Activated CD8-positive, alpha-beta memory T cell treated with anti-CD3 and anti-CD28 coated beads, Interleukin-2, amount 50 U/mL, for 1 hour (primary cell): ENCODE results near the gene PAFAH1B2.
"Not testable (repeated sequence)": the region's sequence is repeated elsewhere in the genome, so short reads cannot be mapped to it uniquely, and the experiment has no call there.

ENCODE experiments used
- DNase-seq: peaks from one replicate; pipeline ENCODE4 v3.0.0-alpha.2; 2020; ENCODE audit errors: extremely low read depth

PAFAH1B2 gene

GRCh38 chr11:117127171-117127901, 16.8 kb upstream of the PAFAH1B2 start:
- no peak for DNase-seq

GRCh38 chr11:117128289-117128688, 15.8 kb upstream of the PAFAH1B2 start:
- no peak for DNase-seq

- DNase-seq = not testable (repeated sequence)
These were observed 13.7 kb upstream of the PAFAH1B2 start for GRCh38 chr11:117130396-117130795.

GRCh38 chr11:117130879-117131278, 13.2 kb upstream of the PAFAH1B2 start:
- no peak for DNase-seq

GRCh38 chr11:117134431-117134830, 9.7 kb upstream of the PAFAH1B2 start:
- no peak for DNase-seq

- DNase-seq = not testable (repeated sequence)
These were observed 9.1 kb upstream of the PAFAH1B2 start for GRCh38 chr11:117134979-117135378.

GRCh38 chr11:117137223-117138086, 6.6 kb upstream of the PAFAH1B2 start:
- DNase-seq = not testable (repeated sequence)

GRCh38 chr11:117143390-117143789, 697 bp upstream of the PAFAH1B2 start:
- DNase-seq = no peak

- DNase-seq = no peak
These were observed 648 bp downstream of the PAFAH1B2 start for GRCh38 chr11:117144477-117145392.

GRCh38 chr11:117145393-117145761, 1.3 kb downstream of the PAFAH1B2 start:
- DNase-seq = no peak

GRCh38 chr11:117146521-117146920, 2.4 kb downstream of the PAFAH1B2 start:
- DNase-seq = no peak

- no peak for DNase-seq
These were observed 8.0 kb downstream of the PAFAH1B2 start for GRCh38 chr11:117152066-117152465.

- DNase-seq = no peak
These were observed 10.4 kb downstream of the PAFAH1B2 start for GRCh38 chr11:117154468-117154867.

- DNase-seq = no peak
These were observed 13.4 kb downstream of the PAFAH1B2 start for GRCh38 chr11:117157507-117157906.

GRCh38 chr11:117159892-117160291, 15.8 kb downstream of the PAFAH1B2 start:
- no peak for DNase-seq

- DNase-seq = no peak
These were observed 16.7 kb downstream of the PAFAH1B2 start for GRCh38 chr11:117160826-117161225.

GRCh38 chr11:117166491-117166890, 22.4 kb downstream of the PAFAH1B2 start:
- no peak for DNase-seq

- DNase-seq = no peak
These were observed 25.6 kb downstream of the PAFAH1B2 start for GRCh38 chr11:117169736-117170135.

- no peak for DNase-seq
These were observed 26.1 kb downstream of the PAFAH1B2 start for GRCh38 chr11:117170210-117170609.

- DNase-seq = no peak
These were observed 26.9 kb downstream of the PAFAH1B2 start for GRCh38 chr11:117171007-117171403.

GRCh38 chr11:117171404-117172061, 27.4 kb downstream of the PAFAH1B2 start:
- DNase-seq = no peak
